ENCODE data around the gene MIPEP. TPM values are rescaled to one million over a fixed set of nuclear protein-coding genes. Genes with fewer than 3 reads are reported as not detected.

Gene MIPEP
- total RNA-seq, 2 donors from 2014 or later, result 60.4 to 107 TPM

DNA sequence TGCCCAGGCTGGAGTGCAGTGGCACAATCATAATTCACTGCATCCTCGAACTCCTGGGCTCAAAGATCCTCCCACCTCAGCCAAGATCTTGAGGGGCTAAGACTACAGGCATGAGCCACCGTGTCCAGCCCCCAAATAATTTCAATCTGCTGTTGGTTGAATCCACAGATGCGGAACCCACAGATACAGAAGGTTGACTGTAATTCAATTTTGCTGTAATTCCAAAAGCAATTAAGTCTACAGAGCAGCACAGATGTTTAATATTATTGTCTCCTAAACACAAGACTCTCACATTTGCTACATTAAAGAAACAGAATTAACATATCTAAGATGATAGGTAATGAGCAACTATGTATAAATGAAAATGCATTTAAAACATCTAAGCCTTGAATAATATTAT is 75.6 kb downstream of the MIPEP start:
- H3K9me3 ChIP-seq, result no peaks in the 10 kb centered on the region
- no peaks in the 10 kb centered on the region for H3K27me3 ChIP-seq
- no peaks in the 10 kb centered on the region for H3K36me3 ChIP-seq
- no peaks in the 10 kb centered on the region for H3K4me1 ChIP-seq
- H3K4me3 ChIP-seq, result no peak overlapping the region
- no peak overlapping the region for H3K27ac ChIP-seq
- DNase-seq (ENCODE audit: low spot score), result no peak
- TF ChIP-seq, protein P1, sequence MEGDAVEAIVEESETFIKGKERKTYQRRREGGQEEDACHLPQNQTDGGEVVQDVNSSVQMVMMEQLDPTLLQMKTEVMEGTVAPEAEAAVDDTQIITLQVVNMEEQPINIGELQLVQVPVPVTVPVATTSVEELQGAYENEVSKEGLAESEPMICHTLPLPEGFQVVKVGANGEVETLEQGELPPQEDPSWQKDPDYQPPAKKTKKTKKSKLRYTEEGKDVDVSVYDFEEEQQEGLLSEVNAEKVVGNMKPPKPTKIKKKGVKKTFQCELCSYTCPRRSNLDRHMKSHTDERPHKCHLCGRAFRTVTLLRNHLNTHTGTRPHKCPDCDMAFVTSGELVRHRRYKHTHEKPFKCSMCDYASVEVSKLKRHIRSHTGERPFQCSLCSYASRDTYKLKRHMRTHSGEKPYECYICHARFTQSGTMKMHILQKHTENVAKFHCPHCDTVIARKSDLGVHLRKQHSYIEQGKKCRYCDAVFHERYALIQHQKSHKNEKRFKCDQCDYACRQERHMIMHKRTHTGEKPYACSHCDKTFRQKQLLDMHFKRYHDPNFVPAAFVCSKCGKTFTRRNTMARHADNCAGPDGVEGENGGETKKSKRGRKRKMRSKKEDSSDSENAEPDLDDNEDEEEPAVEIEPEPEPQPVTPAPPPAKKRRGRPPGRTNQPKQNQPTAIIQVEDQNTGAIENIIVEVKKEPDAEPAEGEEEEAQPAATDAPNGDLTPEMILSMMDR (IDR thresholded peaks at IDR 0.05), result no peak

- Histone ChIP-seq H3K4me3 (no peak overlapping the region), H3K9me3 (no peaks in the 10 kb centered on the region), H3K27me3 (no peaks in the 10 kb centered on the region), H3K36me3 (no peaks in the 10 kb centered on the region), H3K27ac (no peak overlapping the region), H3K4me1 (no peaks in the 10 kb centered on the region)
- TF ChIP-seq, protein P1 (IDR thresholded peaks at IDR 0.05), result no peak
- no peak for DNase-seq (ENCODE audit: low spot score)
Observed at GRCh38 chr13:23811366-23812062, 77.7 kb downstream of the MIPEP start.

DNA sequence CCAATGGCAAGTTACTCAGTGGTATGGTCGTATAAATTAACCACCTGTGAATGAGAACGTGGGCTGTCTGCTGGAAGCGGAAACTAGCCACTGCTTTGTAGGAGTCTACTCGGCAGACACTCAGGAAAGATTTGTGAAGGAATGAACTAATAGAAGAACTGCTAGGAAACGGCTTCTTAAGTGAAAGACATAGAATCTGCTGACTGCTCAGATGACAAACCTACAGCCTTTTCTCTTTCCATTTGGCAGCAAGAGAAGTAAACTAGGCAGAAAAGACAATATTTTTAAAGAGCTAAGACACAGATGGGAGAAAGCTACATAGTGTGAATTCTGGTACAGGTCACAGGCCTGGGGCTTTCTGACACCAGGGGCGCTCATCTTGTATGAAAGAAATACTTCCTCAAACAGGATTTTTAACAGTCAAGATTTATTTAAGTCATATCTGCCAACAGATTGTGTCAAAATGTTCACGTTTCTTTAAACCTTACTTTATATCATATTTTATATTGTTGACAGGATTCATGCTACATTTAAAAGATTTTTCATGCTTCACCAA is 78.4 kb downstream of the MIPEP start:
- Histone ChIP-seq H3K9me3 (no peaks in the 10 kb centered on the region), H3K27ac (no peak overlapping the region), H3K36me3 (no peaks in the 10 kb centered on the region), H3K4me1 (no peaks in the 10 kb centered on the region), H3K4me3 (no peak overlapping the region), H3K27me3 (no peaks in the 10 kb centered on the region)
- DNase-seq (ENCODE audit: low spot score), result no peak
- TF ChIP-seq, protein P1 (IDR thresholded peaks at IDR 0.05), result no peak

- Histone ChIP-seq H3K9me3 (no peaks in the 10 kb centered on the region), H3K4me3 (no peak overlapping the region), H3K36me3 (no peaks in the 10 kb centered on the region), H3K4me1 (no peaks in the 10 kb centered on the region), H3K27me3 (no peaks in the 10 kb centered on the region), H3K27ac (no peak overlapping the region)
- TF ChIP-seq, protein P1 (IDR thresholded peaks at IDR 0.05), result no peak
- DNase-seq (ENCODE audit: low spot score), result no peak
Observed at GRCh38 chr13:23808803-23809202, 80.4 kb downstream of the MIPEP start.

GRCh38 chr13:23806874-23807526 is 82.2 kb downstream of the MIPEP start:
- no peak overlapping the region for H3K4me3 ChIP-seq
- H3K9me3 ChIP-seq, result no peaks in the 10 kb centered on the region
- H3K27ac ChIP-seq, result no peak overlapping the region
- TF ChIP-seq, protein P1 (IDR thresholded peaks at IDR 0.05), result no peak
- H3K27me3 ChIP-seq, result no peaks in the 10 kb centered on the region
- no peaks in the 10 kb centered on the region for H3K4me1 ChIP-seq
- no peak for DNase-seq (ENCODE audit: low spot score)
- no peaks in the 10 kb centered on the region for H3K36me3 ChIP-seq
